ENCODE measurements around the gene INTS11.

DNA sequence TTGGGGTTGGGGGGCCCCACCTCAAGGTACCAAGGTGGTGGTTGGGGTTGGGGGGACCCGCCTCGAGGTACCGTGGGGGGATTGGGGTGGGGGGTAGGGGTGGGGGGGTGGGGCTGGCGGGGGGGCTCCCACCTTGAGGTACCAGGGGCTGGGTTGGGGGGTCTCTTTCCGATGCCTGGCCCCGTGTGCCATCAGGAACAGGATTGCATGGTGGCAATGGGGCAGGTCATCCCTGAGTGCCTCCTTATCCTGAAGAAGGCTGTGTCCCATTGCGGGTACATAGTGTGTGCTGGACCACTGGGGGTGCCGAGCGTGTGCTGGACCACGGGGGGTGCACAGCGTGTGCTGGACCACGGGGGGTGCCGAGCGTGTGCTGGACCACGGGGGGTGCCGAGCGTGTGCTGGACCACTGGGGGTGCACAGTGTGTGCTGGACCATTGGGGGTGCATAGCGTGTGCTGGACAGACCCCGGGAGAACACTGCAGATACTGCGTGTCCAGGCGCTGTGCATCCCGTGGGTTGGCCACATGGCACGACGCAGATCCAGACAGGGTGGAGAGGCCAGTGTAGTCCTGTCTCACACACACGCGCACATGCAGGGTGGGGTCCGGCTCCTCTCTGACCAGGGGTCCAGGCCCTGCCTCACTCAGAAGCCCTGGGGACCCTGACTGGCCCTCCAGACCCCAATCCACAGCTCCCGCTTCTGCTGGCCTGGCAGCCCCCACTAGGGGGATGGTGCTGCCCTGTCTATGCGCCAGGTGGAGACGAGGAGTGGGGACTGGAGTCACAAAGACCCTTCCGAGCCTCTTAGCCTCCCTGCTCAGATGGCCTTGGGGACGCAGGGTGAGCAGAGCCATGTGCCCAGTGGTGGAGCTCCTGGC is 40.0 kb downstream of the INTS11 start:
- no peak for TF ChIP-seq EGR1 (IDR thresholded peaks at IDR 0.05)
- no peak for TF ChIP-seq RAD21 (IDR thresholded peaks at IDR 0.05; ENCODE audit: low read depth)
